ENCODE data around the gene SEMA3D.

SEMA3D gene

DNA sequence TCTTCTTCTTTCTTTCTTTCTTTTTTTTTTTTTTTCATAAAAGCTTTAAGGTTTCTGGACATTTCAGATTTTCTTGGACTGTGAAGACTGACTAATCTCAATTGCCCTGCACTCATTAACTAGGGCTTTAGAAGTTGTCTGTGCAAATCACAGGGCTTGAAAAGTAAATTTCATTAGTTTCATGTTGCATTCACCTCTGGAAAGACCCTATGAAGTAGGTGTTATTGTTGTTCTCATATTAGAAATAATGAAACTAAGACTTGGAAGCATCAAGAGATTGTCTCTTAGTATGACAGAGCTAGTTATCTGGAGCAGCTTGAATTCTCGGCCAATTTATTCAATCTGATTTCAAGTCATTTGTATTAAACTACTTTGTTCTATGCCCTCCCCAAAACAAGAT, 28.2 kb upstream of the SEMA3D start:
- DNase-seq (ENCODE audit: insufficient read length), result no peak
- TF ChIP-seq POLR2A (IDR thresholded peaks at IDR 0.05; ENCODE audit: low read depth, low read length) (no peak), TAF1 (IDR thresholded peaks at IDR 0.05; ENCODE audit: borderline replicate concordance, low read depth, low read length) (no peak), POLR2AphosphoS5 (IDR thresholded peaks at IDR 0.05; ENCODE audit: low read depth, low read length) (no peak)
- no peak for FAIRE-seq

DNA sequence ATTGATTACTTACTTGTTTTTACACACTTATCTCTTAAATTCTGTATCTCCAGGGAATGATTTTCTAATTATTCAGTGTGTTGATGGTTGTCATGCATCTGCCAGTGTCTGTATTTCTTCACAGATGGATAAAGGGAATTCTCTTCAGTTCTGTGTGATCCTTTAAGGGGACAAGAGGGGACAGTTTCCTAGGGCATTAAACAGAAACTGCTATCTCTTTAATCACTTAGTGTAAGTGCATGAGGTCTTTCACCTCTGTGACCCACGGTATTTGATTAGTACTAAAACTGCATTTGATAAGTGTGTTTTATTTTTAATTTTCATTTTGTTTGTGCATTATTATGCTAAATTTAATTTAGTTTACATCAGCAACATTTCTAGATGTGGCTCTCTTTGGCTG, 26.6 kb upstream of the SEMA3D start:
- DNase-seq (ENCODE audit: insufficient read length) (no peak), FAIRE-seq (no peak)
- TF ChIP-seq POLR2AphosphoS5 (IDR thresholded peaks at IDR 0.05; ENCODE audit: low read depth, low read length) (no peak), POLR2A (IDR thresholded peaks at IDR 0.05; ENCODE audit: low read depth, low read length) (no peak), TAF1 (IDR thresholded peaks at IDR 0.05; ENCODE audit: borderline replicate concordance, low read depth, low read length) (no peak)

DNA sequence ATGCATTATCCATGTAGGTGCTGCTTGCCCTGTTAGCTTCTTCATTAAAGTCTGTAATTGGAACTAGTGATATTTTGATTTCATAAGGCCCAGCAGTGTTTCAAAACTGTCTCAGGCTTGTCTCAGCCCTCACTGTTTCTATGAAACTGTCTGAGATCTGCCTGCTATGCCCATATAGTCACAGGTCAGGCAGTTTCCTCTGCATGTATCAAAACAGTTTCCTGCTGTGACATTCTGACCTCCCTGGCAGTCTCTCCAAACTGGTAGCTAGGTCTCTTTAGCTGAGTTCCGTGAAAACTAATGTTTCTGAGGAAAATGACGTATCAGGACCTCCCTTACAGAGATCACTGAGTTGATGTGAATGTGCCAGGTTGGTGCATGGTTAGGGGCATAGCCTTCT, 18.9 kb upstream of the SEMA3D start:
- TF ChIP-seq POLR2A (IDR thresholded peaks at IDR 0.05; ENCODE audit: low read depth, low read length), result no peak
- no peak for TF ChIP-seq POLR2AphosphoS5 (IDR thresholded peaks at IDR 0.05; ENCODE audit: low read depth, low read length)
- TF ChIP-seq TAF1 (IDR thresholded peaks at IDR 0.05; ENCODE audit: borderline replicate concordance, low read depth, low read length), result no peak
- FAIRE-seq (no peak), DNase-seq (ENCODE audit: insufficient read length) (no peak)

DNA sequence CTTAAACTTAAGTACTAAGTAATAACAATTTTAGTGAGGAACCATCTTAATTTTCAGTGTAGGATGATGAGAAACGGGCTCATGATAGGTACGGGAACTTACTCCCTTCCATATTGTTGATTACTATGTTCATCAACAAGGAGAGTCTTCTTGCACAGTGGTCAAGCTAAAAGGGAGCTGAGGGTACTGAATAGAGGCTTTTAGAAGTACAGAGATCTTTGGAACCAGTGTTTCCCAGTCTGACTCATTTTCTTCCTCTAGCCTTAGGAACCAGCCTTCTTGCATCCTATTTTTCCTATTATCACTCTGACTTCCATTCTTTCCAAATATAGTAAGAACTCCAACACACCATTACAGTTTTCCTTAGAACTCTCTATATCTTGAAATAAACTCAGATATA, 17.6 kb upstream of the SEMA3D start:
- TF ChIP-seq POLR2AphosphoS5 (IDR thresholded peaks at IDR 0.05; ENCODE audit: low read depth, low read length), result no peak
- no peak for TF ChIP-seq POLR2A (IDR thresholded peaks at IDR 0.05; ENCODE audit: low read depth, low read length)
- TF ChIP-seq TAF1 (IDR thresholded peaks at IDR 0.05; ENCODE audit: borderline replicate concordance, low read depth, low read length), result no peak
- DNase-seq (ENCODE audit: insufficient read length) (no peak), FAIRE-seq (no peak)

DNA sequence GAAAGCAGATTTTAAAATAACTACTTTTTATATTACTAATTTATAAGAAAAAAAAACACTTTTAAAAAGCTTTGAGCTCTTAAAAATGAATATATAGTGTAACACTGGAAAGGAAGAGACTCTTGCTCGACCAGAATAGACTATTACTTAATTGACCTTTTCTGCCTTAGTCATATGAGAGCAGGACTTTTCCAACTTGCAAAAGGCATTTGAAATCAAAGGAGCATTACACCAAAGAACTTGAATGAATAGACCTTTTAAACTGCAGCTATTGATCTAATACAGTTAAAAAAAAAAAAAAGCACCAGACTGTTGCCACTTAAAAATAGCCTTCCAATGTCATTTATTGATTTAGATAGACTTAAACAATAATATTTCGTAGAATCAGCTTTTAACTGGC, 17.2 kb upstream of the SEMA3D start:
- no peak for TF ChIP-seq POLR2A (IDR thresholded peaks at IDR 0.05; ENCODE audit: low read depth, low read length)
- no peak for TF ChIP-seq TAF1 (IDR thresholded peaks at IDR 0.05; ENCODE audit: borderline replicate concordance, low read depth, low read length)
- no peak for TF ChIP-seq POLR2AphosphoS5 (IDR thresholded peaks at IDR 0.05; ENCODE audit: low read depth, low read length)
- FAIRE-seq (no peak), DNase-seq (ENCODE audit: insufficient read length) (no peak)

DNA sequence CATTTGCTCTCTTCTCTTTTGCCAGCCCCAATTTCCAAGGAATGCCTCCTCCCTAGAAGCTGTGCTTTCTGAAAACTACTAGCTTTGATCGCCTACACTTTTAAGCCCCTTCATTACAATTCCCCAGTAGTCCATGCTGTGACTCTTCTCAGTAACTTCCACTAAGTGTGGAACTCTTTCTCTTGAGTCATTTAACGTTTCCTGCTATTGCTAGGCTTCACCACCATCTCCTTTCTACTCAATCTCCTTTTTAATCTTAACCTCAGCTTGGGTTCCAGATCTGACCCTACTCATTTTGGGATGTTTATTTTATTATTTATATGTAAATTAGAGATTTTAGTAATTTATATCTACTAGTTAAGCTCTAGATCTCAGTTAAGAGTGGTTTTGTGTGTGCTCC, 14.4 kb upstream of the SEMA3D start:
- FAIRE-seq (no peak), DNase-seq (ENCODE audit: insufficient read length) (no peak)
- TF ChIP-seq POLR2AphosphoS5 (IDR thresholded peaks at IDR 0.05; ENCODE audit: low read depth, low read length) (no peak), POLR2A (IDR thresholded peaks at IDR 0.05; ENCODE audit: low read depth, low read length) (no peak), TAF1 (IDR thresholded peaks at IDR 0.05; ENCODE audit: borderline replicate concordance, low read depth, low read length) (no peak)

DNA sequence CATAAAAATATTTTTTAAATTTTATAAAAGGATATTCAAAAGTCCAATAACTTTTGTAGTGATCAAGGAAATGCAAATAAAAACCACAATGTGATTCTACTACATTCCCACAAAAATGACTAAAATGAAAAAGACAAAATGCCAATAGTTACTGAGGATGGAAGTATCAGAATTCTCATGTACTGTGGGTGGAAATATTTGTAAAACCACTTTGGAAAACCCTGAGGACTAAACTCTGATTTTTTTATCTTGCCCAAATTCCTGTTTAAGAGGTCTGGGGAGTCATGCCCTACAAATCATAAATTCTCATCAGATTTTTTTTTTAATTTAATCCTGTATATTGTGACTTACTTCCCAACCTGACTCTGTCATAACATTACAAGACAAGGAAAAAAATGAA, 9.8 kb upstream of the SEMA3D start:
- TF ChIP-seq POLR2AphosphoS5 (IDR thresholded peaks at IDR 0.05; ENCODE audit: low read depth, low read length), result no peak
- FAIRE-seq (no peak), DNase-seq (ENCODE audit: insufficient read length) (no peak)

DNA sequence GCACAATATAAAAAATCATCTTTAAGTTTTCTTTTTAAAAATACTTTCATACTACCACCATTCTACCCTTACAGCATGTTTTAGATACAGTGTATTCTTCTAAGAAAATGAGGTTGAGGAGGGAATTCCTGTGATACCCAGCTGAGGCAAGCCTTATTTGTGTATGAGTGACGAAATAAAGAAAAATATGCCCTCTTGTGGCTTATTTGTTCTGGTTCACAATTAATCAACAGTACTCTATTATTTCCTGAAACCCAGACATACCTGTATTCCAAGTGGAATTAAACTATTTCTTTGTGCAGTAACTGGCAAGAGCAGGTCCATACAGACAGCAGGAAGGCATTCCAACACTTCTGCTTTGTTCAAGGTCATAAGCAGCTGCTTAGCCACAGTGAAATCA, 4.5 kb upstream of the SEMA3D start:
- DNase-seq (ENCODE audit: insufficient read length) (no peak), FAIRE-seq (no peak)
- TF ChIP-seq TAF1 (IDR thresholded peaks at IDR 0.05; ENCODE audit: borderline replicate concordance, low read depth, low read length) (no peak), POLR2A (IDR thresholded peaks at IDR 0.05; ENCODE audit: low read depth, low read length) (no peak), POLR2AphosphoS5 (IDR thresholded peaks at IDR 0.05; ENCODE audit: low read depth, low read length) (no peak)

DNA sequence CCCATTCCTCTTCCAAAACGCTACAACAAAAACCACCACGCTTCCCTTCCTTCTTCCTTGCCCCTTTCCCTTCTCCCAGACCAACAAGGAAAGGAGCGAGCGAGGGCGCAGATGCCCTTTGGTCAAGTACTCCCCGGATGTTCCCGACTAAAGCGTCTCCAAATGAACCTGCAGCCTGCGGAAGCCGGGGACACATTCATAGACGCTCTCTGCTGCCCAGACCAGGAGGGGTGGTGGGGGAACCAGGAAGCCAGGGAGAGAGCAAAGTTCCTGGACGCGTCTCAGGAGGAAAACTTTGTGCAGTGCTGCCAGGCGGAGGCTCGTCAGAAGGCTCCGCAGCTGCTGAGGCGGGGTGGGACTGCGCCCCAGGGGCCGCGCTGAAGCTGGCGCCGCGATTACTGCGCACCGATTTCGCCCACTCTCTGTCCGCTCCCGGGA, 754 bp downstream of the SEMA3D start:
- no peak for TF ChIP-seq POLR2AphosphoS5 (IDR thresholded peaks at IDR 0.05; ENCODE audit: low read depth, low read length)
- no peak for TF ChIP-seq TAF1 (IDR thresholded peaks at IDR 0.05; ENCODE audit: borderline replicate concordance, low read depth, low read length)
- DNase-seq (ENCODE audit: insufficient read length), result no peak

DNA sequence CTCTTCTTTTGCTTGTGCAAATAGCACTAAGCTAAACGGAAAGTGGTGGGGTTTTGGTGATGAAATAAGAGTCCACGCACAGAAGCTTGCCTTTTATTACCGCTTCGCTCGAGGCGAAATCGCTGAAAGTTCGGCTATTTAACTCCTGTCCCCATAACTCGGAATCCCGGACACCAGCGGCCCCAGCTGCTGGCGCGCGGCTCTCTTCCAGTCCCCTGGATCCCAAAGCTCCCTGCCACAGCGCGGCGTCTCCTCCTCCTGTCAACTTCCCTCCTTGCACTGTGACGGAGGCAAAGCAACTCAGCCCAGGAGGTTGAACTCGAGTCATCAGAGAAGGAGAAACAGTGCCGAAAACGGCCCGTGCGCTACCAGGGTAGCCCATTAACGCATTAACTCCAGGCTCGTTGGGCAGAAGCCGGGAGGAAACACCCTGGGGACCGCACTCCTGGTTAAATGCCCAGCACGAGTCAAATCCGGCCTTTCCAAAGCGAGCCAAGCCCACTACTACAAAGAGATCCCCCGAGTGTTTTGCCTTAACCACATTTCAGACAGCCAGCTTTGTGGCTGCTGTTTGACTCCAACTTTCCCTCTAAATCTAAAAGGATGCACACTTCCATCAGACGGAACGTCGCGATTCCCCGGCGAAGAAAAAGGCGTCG, 1.3 kb downstream of the SEMA3D start:
- DNase-seq (ENCODE audit: insufficient read length), result no peak
- TF ChIP-seq POLR2A (IDR thresholded peaks at IDR 0.05; ENCODE audit: low read depth, low read length), result no peak
- TF ChIP-seq TAF1 (IDR thresholded peaks at IDR 0.05; ENCODE audit: borderline replicate concordance, low read depth, low read length), result no peak
- no peak for TF ChIP-seq POLR2AphosphoS5 (IDR thresholded peaks at IDR 0.05; ENCODE audit: low read depth, low read length)
- no peak for FAIRE-seq

More for the DNA sequence above, 754 bp downstream of the SEMA3D start:
- FAIRE-seq, result no peak

DNA sequence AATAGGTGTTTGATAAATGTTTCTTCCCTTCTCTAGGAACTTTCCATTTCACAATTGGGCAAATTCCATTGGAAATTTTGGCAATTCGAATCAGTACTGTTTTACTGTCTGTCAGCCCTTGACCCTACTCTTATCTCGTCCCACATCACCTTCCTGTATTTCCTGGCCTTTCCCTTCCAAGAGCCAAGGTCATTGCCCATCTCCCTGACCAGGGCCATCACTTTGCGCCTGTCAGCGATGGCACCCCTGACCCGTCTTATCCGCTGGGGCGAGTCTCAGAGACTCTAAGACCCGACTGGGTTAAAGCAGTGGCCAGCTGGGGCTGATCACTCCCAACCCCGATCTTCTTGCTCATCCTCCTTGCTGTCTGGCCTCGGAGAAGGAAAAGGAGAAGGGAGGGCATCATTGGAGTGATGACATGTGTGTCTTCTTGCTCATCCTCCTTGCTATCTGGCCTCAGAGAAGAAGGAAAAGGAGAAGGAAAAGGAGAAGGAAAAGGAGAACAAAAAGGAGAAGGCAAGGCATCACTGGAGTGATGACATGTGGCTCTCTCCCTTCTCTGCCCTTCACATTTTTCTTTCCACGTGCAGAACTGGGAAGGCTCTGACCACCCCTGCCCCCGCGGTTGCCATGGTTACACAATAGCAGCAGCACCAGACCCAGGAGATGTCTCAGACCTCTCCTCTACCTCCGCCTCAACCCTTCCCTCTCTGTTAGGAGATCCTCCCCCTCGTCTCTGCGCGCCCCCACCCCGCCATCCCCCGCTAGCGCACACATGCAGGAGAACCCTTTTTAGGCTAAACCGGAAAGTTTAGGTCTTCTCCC, 2.0 kb downstream of the SEMA3D start:
- FAIRE-seq, result no peak
- TF ChIP-seq TAF1 (IDR thresholded peaks at IDR 0.05; ENCODE audit: borderline replicate concordance, low read depth, low read length) (no peak), POLR2A (IDR thresholded peaks at IDR 0.05; ENCODE audit: low read depth, low read length) (no peak), POLR2AphosphoS5 (IDR thresholded peaks at IDR 0.05; ENCODE audit: low read depth, low read length) (no peak)
- no peak for DNase-seq (ENCODE audit: insufficient read length)

DNA sequence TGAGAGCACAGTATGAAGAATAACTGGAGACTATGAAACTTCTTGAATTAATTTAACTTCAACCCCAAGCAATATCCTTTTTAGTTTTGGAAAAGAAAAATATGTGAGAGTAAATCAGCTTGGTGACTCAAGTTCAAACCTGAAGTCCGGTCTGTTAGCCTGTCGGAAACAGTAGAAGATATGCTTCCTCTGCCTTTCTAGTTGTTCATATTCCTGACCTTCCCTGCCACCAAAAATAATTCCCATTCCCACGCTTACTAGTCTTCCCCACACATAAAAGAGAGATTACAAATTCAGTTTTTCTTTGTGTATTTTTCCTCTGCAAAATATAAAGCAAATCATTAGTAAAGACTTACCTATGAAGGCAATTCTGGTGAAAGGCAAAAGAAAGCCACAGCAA, 3.6 kb downstream of the SEMA3D start:
- TF ChIP-seq TAF1 (IDR thresholded peaks at IDR 0.05; ENCODE audit: borderline replicate concordance, low read depth, low read length) (no peak), POLR2AphosphoS5 (IDR thresholded peaks at IDR 0.05; ENCODE audit: low read depth, low read length) (no peak), POLR2A (IDR thresholded peaks at IDR 0.05; ENCODE audit: low read depth, low read length) (no peak)
- FAIRE-seq (no peak), DNase-seq (ENCODE audit: insufficient read length) (no peak)
